K562 (cell line): ENCODE measurements around the gene NOD2. TPM values are rescaled to one million over a fixed set of nuclear protein-coding genes. Genes with fewer than 3 reads are reported as not detected.

Experiments
- LCOR ChIP-seq: sonication (generic); formaldehyde crosslinking; IDR thresholded peaks from 2 replicates; pipeline ENCODE4 v1.8.0; 2022; ENCODE audit warnings: mild to moderate bottlenecking, missing genetic modification reagents
- MCM7 ChIP-seq, 2 experiments: fragments of 450-650 bp; IDR thresholded peaks; 2 replicates each; pipeline ENCODE4 v1.6.1; 2016 to 2018
- MGA ChIP-seq: fragments of 450-650 bp; IDR thresholded peaks from 2 replicates; pipeline ENCODE4 v1.6.1; 2016; ENCODE audit warnings: mild to moderate bottlenecking, moderate library complexity
- STAT5A ChIP-seq: IDR thresholded peaks from 2 replicates; pipeline ENCODE4 v1.6.1; 2012; ENCODE audit warnings: low read length, inconsistent platforms, borderline replicate concordance
- polyA plus RNA-seq, 8 experiments: library from polyadenylated mRNA; depleted of rRNA in 4 of 8; stranded (reverse) in 5 of 8; unstranded in 3 of 8; fragments of >200 nt; fragmentation: Nextera tagmentation in 2 of 8; fragmentation: Illumina TruSeq in 1 of 8; extraction: Ambion mirVana in 2 of 8; extraction: Trizol in 1 of 8; gene quantifications; 2 replicates each; pipeline versions ENCODE4 v1.2.1 to v1.2.3, GENCODE V29; 2011 to 2014; ENCODE audit warnings: inconsistent platforms in 1 of 8, missing spikeins in 1 of 8
- total RNA-seq, 7 experiments: library from RNA; depleted of rRNA in 6 of 7; stranded (reverse); fragments of >200 nt in 6 of 7; fragmentation: Illumina TruSeq in 2 of 7; extraction: Trizol in 2 of 7; gene quantifications; 2 replicates each; pipeline versions ENCODE4 v1.2.1 to v1.2.3, GENCODE V29; 2011 to 2021; ENCODE audit warnings: low replicate concordance in 1 of 7

NOD2 gene
- total and polyA plus RNA-seq, 9 of the 15 experiments (the other 6 are each of a cell fraction or from before 2014, with no cell fraction given), result 0.04 TPM; not detected in 8

- TF ChIP-seq MGA (no peak), MCM7 (IDR thresholded peaks at IDR 0.05) (no peak), STAT5A (no peak), LCOR (CRISPR knock-in tag) (no peak)
Observed at GRCh38 chr16:50740736-50741135, 47.3 kb downstream of the NOD2 start (continued).
